ENCODE data around the gene PPP1R3D.

DNA sequence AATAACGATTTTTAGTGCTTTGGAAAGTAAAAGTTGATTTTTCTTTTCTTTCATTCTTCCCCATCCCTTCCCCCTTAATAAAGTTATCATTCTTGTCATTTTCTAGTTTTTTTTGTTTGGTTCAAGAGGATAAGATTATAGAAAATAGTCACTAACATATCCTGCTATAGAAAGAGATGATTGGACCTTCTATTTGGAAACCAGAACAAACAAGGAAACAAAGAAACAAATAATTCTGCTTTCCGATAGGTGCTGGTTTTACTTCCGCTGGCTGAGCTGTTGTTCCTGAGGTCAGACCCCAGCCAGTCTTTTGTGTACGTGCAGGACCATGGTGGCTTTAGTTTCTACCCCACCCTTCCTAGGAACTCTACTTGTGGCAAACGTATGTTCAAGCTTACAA, 18.0 kb upstream of the PPP1R3D start, which contains the start of gene CDH26:
- TF ChIP-seq, protein P1, sequence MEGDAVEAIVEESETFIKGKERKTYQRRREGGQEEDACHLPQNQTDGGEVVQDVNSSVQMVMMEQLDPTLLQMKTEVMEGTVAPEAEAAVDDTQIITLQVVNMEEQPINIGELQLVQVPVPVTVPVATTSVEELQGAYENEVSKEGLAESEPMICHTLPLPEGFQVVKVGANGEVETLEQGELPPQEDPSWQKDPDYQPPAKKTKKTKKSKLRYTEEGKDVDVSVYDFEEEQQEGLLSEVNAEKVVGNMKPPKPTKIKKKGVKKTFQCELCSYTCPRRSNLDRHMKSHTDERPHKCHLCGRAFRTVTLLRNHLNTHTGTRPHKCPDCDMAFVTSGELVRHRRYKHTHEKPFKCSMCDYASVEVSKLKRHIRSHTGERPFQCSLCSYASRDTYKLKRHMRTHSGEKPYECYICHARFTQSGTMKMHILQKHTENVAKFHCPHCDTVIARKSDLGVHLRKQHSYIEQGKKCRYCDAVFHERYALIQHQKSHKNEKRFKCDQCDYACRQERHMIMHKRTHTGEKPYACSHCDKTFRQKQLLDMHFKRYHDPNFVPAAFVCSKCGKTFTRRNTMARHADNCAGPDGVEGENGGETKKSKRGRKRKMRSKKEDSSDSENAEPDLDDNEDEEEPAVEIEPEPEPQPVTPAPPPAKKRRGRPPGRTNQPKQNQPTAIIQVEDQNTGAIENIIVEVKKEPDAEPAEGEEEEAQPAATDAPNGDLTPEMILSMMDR (IDR thresholded peaks at IDR 0.05), result no peak
- no peak for TF ChIP-seq POLR2A (IDR thresholded peaks at IDR 0.05)
